Erythroblast (primary cell): ENCODE results near the gene PDCD5.

ENCODE experiments used
- GATA1 ChIP-seq: IDR thresholded peaks from 2 replicates; pipeline ENCODE4 v1.6.1; 2011; ENCODE audit warnings: low read depth, mild to moderate bottlenecking, control low read depth, low read length, moderate library complexity
- POLR2A ChIP-seq: IDR thresholded peaks from 2 replicates; pipeline ENCODE4 v1.6.1; 2011; ENCODE audit warnings: mild to moderate bottlenecking, low read length

DNA sequence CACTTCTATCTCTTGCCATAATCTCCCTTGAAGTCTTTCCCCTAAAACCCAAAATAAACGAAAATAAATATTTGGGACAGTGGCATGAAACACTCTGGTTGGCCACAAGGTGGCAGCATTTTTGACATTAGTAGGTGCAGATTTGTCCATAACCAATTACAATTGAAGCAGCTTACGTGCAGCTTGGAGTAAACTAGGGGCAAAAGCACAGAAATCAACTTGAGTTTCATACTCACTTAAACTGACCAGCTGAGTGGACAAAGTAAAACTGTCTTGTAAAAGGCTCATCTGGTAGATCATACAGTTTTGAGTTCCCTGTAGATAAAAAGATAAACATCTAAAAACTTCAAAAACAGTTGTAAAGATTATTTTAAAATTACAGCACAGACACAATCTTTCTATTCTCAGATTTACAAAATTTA lies 18.8 kb downstream of the PDCD5 start:
- TF ChIP-seq POLR2A (no peak), GATA1 (no peak)
